ENCODE results near the gene OGG1.

OGG1 gene

DNA sequence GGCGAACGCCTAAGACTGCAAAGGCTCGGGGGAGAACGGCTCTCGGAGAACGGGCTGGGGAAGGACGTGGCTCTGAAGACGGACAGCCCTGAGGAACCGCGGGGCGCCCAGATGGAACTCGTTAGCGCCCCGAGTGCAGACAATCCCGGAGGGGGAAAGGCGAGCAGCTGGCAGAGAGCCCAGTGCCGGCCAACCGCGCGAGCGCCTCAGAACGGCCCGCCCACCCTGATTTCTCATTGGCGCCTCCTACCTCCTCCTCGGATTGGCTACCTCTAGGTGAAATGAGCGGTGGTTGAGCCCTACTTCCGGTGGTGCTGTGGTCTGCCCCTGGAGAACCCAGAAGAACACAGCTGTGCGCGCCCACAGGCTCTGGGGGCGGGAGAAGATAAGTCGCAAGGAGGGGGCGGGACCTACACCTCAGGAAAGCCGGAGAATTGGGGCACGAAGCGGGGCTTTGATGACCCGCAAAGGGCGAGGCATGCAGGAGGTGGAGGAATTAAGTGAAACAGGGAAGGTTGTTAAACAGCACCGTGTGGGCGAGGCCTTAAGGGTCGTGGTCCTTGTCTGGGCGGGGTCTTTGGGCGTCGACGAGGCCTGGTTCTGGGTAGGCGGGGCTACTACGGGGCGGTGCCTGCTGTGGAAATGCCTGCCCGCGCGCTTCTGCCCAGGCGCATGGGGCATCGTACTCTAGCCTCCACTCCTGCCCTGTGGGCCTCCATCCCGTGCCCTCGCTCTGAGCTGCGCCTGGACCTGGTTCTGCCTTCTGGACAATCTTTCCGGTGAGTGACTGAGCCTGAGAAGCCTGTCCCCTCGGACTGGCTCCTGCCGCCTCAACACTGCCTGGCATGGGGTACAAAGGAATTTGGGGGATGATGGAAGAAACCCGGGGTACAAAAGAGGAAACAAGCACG, at the start of gene OGG1:
Gene OGG1, plus strand, starts transcription at position 308 of the 911 bp plus-strand sequence. Its CDS starts 335 bp downstream, at position 643.
- peak; percentile 91 for DNase-seq (ENCODE audit: low read depth)

DNA sequence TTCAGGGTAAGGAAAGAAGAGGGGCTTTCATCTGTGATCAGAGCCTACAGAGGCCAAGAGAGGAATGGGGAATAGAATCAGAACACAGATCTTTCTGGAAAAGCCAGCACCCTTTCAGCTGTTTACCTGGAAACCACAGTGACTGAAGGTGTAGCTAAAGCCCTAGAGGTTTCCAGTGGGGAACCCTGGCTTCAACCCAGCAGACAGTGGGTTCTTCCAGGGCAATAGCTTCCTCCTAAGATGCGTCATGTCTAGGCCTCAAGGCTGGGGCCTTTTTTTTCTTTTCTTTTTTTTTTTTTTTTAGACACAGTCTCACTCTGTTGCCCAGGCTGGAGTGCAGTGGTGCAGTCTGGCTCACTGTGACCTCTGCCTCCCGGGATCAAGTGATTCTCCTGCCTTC, 49.2 kb upstream of the OGG1 start:
- DNase-seq (ENCODE audit: low read depth): no peak

DNA sequence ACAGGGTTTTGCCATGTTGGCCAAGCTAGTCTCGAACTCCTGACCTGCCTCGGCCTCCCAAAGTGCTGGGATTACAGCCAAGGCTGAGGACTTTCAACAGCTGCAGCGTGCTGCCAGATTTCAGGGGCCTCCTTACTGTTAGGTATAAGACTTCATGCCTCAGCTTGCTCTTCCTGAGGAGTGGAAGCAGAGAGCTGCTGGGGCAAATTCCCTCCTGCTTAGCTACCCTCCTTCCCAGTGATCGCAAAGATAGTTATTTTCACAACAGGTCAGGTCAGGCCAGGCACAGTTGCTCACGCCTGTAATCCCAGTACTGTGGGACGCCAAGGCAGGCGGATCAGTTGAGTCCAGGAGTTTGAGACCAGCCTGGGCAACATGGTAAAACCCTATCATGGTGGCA, 48.7 kb upstream of the OGG1 start:
- no peak for DNase-seq (ENCODE audit: low read depth)

DNA sequence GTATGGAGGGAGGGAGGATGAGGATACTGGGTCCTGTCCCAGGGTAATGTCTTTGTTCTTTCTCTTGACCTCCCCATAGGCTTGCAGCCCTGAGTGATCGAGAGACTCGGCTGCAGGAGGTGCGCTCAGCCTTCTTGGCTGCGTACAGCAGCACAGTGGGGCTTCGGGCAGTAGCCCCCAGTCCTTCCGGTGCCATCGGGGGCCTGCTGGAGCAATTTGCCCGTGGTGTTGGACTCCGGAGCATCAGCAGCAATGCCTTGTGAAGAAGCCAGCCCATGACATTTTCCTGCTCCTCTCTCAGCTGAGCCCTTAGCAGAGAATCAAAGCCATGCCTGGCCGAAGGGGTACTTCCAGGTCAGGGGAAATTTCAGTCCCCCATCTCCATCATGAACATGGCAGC, 48.0 kb upstream of the OGG1 start:
- DNase-seq (ENCODE audit: low read depth): no peak

DNA sequence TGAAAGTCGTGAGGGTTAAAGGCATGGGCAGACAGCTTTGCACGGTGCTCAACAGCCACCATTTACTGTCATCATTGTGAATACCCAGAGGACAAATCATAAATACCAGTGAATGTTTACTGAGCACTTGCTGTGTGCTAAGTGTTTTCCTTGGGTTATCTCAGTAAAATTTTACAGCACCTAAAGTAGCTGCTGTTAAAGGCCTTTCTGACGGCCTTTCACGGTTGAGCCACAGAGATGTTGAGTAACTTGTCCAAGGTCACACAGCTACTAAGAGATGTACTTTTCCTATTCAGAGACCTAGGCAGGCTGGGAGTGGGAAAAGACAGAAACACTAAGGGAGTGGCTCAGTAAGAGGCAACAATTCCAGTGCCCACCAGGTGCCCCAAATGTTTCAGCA, 46.5 kb upstream of the OGG1 start:
- no peak for DNase-seq (ENCODE audit: low read depth)

DNA sequence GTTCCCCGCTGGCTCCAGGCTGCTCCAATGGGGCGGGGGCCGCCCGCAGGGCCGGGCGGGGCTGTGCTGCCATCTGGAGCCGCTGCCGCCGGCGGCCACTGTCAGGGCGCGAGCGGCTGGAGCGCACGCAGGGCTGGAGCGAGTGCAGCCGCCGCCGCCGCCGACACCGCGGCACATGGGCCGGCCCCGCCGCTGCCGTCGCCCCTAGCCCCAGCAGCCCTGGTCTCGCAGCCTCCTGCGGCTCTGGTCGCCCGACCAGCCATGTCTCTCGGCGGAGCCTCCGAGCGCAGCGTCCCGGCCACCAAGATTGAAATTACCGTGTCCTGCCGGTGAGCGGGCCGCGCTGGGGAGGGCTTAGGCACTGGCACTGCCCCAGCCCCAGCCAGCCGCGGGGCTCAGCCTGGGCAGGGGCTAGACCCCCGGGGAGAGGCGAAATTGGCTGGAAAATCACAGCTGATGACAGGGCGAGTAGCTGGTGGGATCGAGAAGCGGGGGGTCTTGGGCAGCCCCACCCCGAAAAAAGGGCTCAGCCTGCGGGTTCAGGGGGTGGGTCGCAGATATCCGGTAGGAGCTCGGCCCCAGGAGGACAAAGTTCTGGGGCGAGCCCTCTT, 45.9 kb upstream of the OGG1 start, which contains the start of gene CPNE9:
Gene CPNE9, plus strand, starts transcription at position 98 of the 611 bp plus-strand sequence. Its CDS starts 164 bp downstream, at position 262.
- no peak for DNase-seq (ENCODE audit: low read depth)

DNA sequence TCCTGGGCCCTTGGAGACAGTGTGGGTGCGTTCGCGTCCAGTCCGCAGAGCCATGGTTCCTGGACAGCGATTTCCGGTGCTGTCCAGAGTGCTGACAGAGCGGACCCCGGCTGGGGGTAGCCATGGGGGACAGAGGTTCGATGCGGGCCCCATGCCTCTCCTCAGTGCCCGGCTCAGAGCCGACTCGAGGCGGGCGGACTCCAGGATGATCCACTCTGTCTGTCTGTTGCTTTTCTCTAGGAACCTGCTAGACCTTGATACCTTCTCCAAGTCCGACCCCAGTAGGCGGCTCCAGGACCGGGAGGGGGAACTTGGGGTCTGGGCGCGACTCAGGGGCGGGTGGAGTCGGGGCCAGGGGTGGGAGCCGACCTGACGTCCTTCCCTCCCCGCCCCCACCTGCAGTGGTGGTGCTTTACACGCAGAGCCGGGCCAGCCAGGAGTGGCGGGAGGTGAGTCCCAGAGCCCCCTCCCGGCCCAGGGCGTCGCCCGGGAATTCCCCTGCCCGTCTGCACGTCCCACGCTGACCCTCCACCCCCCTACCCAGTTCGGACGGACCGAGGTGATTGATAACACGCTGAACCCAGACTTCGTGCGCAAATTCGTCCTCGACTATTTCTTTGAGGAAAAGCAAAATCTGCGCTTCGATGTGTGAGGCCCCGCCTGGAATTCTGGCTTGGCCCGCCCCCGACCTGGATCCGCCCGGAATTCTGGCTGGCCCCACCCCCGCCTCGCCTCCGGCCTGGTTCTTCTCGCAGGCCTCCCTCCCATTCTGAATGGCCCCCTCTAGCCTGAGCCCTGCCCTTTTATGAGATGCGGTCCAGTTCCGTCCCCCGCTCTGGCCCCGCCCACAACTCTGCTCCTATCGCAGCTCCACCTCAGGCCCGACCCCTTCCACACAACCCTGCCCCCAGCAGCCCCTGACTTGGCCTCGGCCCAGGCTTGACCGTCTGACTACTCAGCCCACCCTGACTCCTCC, 45.1 kb upstream of the OGG1 start:
- DNase-seq (ENCODE audit: low read depth): no peak

DNA sequence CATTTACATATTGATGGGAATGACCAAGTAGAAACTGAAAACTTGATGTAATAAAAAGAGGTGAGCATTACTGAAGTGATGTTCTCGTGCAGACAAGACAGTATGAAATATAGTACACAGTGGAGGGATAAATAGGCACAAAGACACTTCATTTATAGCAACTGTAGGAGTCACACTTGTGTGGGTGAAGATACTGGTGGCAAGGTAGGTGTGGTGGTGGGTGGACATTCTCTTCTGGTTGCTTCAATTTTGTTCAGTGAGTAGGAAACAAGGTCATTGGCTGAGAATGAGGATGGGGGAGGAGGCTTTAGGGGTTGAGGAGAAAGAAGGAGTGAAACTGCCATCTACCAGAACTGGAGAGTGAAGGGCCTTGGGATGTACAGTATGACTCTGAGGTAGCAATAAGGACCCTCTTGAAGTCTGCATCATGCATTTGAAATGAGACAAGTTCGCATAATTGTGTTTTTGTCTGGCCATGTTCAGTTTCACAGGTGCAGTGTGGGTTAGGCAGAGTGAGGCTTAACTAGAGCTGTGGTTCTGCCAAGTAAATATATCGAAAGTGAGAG, 39.5 kb upstream of the OGG1 start:
- DNase-seq (ENCODE audit: low read depth): no peak

DNA sequence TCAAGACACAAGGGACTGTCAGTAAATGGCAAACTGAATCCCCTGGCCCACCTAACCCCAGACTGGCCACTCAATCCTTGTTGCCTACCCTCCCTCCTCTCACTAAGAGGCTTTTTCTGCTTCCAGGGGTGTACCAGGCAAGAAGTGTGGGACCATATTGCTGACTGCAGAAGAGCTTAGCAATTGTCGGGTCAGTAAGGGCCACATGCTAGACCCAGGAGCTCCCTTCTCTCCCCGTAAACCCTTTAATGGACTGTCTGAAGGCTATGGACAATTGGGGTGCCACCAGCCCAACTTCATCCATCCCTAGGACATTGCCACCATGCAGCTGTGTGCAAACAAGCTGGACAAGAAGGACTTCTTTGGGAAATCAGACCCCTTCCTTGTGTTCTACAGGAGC, 37.3 kb upstream of the OGG1 start:
- no peak for DNase-seq (ENCODE audit: low read depth)

DNA sequence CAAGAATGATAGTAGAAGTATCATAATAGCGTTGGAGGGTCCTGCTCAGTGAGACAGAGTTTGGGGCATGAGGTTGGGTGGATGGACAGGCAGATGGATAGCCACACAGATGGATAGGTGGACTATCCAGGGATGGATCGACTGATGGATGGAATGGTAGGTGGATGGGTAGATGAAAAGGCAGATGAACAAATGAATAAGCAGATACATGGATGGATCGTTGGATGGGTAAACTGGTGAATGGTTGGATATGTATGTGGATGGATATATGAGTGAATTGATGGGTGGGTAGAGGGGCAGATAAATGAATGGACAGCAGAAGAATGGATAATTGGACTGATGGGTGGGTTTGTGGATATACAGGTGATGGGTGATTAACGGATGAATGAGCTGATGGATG, 36.6 kb upstream of the OGG1 start:
- no peak for DNase-seq (ENCODE audit: low read depth)

DNA sequence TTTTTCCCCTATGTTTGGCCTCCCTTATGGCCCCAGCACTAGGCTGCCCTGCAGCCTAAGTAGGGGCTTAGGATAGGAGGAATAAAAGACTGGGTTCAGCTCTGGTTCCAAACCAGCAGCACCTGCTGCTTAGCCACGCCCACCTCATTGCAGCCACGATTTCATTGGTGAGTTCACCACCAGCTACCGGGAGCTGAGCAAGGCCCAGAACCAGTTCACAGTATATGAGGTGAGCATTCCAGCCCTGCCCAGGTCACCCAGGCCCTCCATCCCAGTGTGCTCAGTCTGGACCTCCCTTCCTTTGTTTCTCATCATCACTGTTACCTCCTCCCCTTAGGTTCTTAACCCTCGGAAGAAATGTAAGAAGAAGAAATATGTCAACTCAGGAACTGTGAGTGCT, 34.6 kb upstream of the OGG1 start:
- no peak for DNase-seq (ENCODE audit: low read depth)

DNA sequence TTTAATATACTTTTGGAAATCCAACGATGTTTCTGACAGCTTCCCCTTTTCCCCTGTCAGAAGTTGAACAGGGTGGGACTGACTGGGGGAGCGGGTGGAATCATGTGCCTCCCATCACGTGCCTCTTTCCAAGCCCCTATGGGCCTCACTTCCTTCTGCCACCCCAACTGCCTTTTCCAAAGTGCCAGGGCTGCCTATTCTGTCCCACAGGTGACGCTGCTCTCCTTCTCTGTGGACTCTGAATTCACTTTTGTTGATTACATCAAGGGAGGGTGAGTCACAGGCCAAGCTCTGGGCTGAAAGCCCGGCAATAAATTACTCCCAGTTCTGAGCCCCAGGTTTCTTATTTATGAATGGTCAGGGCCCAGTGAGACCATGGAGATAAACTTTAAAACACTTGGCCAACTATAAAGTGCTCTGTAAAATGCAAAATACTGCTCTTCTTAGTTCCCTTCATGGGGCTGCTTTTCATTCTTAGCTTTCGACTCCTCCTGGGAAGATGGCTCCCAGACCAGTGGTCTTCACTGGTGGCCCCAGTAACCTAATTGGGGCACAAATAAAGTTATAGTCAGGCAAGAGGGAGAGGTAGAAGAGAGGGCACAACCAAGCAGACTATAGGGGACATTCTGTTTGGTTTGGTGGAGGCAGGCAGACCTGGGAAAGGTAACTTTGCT, 33.9 kb upstream of the OGG1 start:
- DNase-seq (ENCODE audit: low read depth): no peak

DNA sequence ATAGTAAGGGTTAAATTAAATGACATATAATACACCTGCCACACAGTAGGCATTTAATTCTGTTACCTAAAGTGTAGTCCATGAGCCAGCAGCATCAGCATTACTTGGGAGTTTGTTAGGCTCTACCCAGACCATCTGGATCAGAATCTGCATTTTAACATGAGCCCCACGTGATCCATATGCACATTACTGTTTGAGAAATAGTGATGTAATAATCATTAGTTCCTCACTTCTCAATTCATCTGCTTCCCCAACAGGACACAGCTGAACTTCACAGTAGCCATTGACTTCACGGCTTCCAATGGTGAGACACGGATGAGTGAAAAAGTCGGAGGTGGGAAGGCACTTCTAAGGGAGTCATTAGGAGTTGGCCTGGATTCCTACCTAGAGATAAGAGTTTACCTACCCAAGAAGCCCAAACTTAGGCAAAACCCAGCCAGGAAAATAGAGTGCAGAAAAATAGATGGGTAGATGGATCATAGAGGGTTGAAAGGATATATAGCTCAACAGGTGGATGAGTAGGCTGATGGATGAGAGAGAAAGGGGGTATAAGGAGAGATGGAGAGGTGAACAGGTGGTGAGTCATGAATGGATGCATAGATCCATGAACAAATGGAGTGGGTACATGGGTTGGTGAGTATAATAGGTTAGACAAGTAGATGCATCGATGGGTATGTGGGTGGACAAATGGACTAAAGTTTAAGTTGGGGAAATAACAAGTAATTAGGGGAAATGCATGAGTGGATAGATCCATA, 32.8 kb upstream of the OGG1 start:
- DNase-seq (ENCODE audit: low read depth): no peak

DNA sequence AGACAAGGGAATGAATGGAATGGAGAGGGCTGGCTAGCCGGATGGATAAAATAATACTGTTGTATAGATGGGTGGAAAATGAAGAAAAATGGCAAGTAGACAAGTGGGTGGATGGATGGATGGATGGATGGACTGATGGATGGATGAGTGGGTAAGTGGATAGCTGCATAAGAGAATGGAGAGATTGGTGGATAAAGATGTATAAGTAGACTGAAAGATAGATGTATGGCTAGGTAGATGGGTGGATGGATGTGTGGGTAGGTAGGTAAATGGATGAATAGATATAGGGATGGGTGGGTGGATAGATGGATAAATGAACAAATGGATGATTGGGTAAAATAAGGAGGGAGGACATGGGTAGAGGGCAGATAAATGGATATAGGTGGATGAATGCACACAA, 32.2 kb upstream of the OGG1 start:
- DNase-seq (ENCODE audit: low read depth): no peak

DNA sequence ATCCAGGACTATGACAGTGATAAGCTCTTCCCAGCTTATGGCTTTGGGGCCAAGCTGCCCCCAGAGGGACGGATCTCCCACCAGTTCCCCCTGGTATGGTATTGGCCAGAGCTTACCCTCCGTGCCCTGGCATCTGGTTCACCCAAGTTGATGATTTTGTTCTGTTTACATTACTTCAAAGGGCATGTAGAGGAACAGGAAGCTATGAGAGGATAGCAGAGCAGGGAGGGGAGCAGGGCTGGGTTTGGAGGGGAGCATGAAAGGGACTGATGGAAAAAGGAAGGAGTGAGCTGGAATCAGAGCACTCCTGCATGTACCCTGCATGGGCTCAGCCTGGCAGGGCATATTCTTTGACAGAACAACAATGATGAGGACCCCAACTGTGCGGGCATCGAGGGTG, 31.6 kb upstream of the OGG1 start:
- DNase-seq (ENCODE audit: low read depth): no peak

DNA sequence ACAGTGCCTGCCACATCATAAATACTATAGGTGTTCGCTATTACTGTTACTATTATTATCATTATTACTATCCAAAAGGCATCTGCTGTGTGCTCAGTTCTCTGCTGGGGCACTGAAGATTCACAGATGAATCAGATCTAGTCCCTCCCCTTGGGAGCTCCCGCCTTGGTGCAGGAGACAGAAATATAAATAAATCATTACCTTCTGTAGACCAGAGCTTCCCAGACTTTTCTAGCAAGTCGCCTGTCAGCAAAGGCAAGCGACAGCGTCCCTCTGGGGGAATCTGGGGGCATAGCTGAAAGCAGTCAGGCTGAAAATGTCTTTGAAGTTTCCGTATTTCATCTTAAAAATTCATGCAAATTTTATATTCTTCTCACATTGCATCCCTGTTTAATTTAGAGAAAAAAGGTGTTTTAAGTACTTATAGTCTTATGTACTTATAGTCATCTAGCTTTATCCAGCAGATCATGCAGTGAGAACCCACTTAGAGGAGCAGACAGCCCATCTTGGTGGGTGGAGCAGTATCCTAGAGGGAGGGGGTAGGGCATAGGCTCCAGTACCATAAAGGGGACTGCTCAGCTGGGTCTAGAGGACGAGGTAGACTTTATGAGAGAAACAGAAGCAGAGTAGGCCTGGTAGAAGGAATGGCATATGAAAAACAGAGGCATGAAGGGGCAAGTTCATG, 28.6 kb upstream of the OGG1 start:
- no peak for DNase-seq (ENCODE audit: low read depth)

DNA sequence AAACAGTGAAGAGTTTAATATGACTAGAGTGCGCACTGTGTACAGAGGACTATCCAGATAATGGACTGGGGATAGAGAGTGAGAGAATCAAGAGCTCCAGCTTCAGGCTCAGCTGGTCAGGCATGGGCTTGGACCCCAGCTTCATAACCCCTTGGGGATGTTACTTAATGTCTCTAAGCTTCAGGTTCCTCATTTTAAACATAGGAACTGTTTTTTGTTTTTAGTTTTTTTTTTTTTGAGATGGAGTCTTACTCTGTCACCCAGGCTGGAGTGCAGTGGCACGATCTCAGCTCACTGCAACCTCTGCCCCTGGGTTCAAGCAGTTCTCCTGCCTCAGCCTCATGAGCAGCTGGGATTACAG, 28.1 kb upstream of the OGG1 start:
- DNase-seq (ENCODE audit: low read depth): no peak

DNA sequence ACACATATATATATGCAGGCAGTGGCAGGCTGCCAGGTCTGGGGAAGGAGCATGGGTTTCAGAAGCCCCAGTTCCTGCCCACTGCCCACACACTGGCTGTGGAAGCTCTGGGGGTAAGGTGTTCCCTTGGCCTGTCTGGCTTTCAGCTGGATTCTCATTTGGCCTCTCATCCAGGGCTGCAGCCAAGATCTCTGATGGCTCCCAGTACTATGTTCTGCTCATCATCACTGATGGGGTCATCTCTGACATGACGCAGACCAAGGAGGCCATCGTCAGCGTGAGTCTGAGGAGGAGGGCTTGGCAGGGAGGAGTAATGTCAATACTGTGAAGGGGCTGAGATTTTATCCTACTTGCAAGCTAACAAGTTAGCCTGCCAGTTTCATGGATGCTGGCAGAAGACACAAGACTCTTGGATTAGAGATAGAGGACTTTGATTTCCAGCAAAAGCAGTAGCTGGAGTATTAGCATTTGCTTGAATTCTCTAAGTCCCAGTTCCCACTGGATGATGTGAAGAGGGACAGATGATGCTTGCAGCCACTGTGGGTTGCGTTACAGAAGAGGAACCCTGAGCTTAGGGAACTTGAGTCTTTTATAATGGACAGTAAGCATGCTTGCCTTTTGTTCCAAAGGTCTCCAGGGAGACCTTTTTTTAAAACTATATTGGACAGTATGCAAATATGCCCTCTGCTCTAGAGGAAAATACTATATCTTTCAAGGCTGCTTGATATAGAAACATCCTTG, 23.8 kb upstream of the OGG1 start:
- DNase-seq (ENCODE audit: low read depth): no peak

DNA sequence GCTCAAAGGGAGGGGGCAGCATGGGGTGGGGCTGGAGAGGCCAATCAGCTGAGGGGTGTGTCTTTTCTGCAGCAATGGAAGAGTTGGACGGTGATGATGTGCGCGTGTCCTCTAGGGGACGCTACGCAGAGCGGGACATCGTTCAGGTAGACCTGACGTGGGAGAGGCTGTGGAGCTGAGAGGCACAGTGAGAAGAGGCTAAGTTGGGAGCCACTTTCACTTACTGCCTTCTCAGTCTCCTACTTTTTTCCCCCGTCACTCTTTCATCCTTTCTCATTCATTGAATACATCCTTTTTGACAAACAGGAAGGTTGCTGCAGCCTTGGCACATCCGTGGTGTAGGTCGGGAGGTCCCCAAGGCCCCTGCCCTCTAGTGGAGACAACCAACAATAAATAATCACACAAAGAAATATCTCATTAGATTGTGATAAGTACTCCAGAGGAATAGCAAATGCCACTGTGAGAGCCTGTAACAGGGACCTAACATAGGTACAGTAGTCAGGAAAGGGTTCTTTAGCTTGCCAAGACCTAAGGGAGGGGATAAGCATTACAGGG, 22.6 kb upstream of the OGG1 start:
- DNase-seq (ENCODE audit: low read depth): no peak

Measured in stimulated activated CD8-positive, alpha-beta memory T cell treated with anti-CD3 and anti-CD28 coated beads, Interleukin-7, amount 100 ng/mL, for 24 hours (primary cell).